ENCODE measurements around the gene PDCD4. TPM values are rescaled to one million over a fixed set of nuclear protein-coding genes. Genes with fewer than 3 reads are reported as not detected.

Gene PDCD4
- total and polyA plus RNA-seq, 2 of the 13 experiments (the other 11 are each of a cell fraction or from before 2014, with no cell fraction given) = 22.8 to 56.2 TPM

DNA sequence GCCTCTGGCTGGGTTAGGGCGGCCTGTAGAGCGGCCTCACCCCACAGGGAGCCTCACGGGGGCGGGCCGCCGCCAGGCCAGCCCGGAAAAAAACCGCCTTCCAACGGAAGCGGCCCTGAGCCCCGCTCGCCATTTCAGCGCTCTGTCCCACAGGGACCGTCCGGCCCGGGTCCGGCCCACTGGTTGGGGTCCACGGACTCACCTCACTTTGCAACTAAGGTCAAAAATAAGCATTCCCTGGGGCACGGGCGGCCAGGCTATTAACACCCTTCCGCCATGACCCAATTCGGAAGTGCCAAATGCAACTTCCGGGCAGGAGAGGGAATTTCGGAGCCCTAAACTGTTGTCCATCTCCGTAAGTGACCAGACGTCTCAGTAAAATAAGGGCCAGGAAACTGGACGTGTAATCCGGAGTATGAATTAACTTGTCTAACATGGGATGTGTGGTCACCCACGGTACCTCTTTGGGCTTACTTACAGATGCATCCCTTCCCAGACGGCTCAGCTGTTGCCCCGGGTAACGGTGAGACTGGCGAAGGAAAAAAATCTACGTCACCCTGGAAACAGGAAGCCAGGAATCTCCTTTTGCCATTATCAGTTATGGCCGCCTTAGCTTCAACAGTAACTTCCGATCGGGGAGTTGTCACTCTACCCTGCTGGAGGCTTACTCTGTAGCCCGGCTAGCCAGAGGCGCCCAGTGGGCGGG, 47.1 kb downstream of the PDCD4 start, which contains the start of gene BBIP1 (continued):
- TF ChIP-seq, protein P1, sequence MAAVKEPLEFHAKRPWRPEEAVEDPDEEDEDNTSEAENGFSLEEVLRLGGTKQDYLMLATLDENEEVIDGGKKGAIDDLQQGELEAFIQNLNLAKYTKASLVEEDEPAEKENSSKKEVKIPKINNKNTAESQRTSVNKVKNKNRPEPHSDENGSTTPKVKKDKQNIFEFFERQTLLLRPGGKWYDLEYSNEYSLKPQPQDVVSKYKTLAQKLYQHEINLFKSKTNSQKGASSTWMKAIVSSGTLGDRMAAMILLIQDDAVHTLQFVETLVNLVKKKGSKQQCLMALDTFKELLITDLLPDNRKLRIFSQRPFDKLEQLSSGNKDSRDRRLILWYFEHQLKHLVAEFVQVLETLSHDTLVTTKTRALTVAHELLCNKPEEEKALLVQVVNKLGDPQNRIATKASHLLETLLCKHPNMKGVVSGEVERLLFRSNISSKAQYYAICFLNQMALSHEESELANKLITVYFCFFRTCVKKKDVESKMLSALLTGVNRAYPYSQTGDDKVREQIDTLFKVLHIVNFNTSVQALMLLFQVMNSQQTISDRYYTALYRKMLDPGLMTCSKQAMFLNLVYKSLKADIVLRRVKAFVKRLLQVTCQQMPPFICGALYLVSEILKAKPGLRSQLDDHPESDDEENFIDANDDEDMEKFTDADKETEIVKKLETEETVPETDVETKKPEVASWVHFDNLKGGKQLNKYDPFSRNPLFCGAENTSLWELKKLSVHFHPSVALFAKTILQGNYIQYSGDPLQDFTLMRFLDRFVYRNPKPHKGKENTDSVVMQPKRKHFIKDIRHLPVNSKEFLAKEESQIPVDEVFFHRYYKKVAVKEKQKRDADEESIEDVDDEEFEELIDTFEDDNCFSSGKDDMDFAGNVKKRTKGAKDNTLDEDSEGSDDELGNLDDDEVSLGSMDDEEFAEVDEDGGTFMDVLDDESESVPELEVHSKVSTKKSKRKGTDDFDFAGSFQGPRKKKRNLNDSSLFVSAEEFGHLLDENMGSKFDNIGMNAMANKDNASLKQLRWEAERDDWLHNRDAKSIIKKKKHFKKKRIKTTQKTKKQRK (IDR thresholded peaks at IDR 0.05; ENCODE audit: low read length) = no peak
- TF ChIP-seq ZBTB42 (CRISPR knock-in tag; IDR thresholded peaks at IDR 0.05) (no peak), GTF3A (CRISPR knock-in tag; conservative IDR thresholded peaks at IDR 0.05) (no peak), ZNF660 (CRISPR knock-in tag; IDR thresholded peaks at IDR 0.05; ENCODE audit: borderline replicate concordance, low read depth) (no peak), SIN3B (IDR thresholded peaks at IDR 0.05; ENCODE audit: low read length) (no peak), SKI (IDR thresholded peaks at IDR 0.05; ENCODE audit: partially characterized antibody) (peak; percentile 39), ZNF354B (CRISPR knock-in tag; IDR thresholded peaks at IDR 0.05) (no peak), KLF15 (CRISPR knock-in tag; IDR thresholded peaks at IDR 0.05; ENCODE audit: borderline replicate concordance) (no peak), MEIS1 (CRISPR knock-in tag; IDR thresholded peaks at IDR 0.05; ENCODE audit: borderline replicate concordance) (0 out of 2 replicates have a peak, but pooled peaks have one; percentile 53), ZNF343 (CRISPR knock-in tag; IDR thresholded peaks at IDR 0.05) (no peak), GTF2F1 (IDR thresholded peaks at IDR 0.05; ENCODE audit: low read length) (no peak), ZNF282 (IDR thresholded peaks at IDR 0.05; ENCODE audit: partially characterized antibody) (no peak), KMT2B (CRISPR knock-in tag; IDR thresholded peaks at IDR 0.05) (peak; percentile 68), GLI4 (CRISPR knock-in tag; IDR thresholded peaks at IDR 0.05; ENCODE audit: borderline replicate concordance) (no peak), NBN (conservative IDR thresholded peaks at IDR 0.05) (no peak), SALL2 (CRISPR knock-in tag; IDR thresholded peaks at IDR 0.05) (0 out of 2 replicates have a peak, but pooled peaks have one; percentile 54), ZNF446 (CRISPR knock-in tag; IDR thresholded peaks at IDR 0.05) (no peak), SALL1 (CRISPR knock-in tag; IDR thresholded peaks at IDR 0.05) (peak; percentile 61), PLRG1 (conservative IDR thresholded peaks at IDR 0.05) (no peak), TP53 (CRISPR knock-in tag; conservative IDR thresholded peaks at IDR 0.05) (0 out of 2 replicates have a peak, but pooled peaks have one; percentile 34), ZNF720 (CRISPR knock-in tag; IDR thresholded peaks at IDR 0.05) (no peak), CBX5 (CRISPR knock-in tag; IDR thresholded peaks at IDR 0.05; ENCODE audit: borderline replicate concordance) (no peak; the same call in 1 of the 2 replicates)
- TF ChIP-seq, protein P2, sequence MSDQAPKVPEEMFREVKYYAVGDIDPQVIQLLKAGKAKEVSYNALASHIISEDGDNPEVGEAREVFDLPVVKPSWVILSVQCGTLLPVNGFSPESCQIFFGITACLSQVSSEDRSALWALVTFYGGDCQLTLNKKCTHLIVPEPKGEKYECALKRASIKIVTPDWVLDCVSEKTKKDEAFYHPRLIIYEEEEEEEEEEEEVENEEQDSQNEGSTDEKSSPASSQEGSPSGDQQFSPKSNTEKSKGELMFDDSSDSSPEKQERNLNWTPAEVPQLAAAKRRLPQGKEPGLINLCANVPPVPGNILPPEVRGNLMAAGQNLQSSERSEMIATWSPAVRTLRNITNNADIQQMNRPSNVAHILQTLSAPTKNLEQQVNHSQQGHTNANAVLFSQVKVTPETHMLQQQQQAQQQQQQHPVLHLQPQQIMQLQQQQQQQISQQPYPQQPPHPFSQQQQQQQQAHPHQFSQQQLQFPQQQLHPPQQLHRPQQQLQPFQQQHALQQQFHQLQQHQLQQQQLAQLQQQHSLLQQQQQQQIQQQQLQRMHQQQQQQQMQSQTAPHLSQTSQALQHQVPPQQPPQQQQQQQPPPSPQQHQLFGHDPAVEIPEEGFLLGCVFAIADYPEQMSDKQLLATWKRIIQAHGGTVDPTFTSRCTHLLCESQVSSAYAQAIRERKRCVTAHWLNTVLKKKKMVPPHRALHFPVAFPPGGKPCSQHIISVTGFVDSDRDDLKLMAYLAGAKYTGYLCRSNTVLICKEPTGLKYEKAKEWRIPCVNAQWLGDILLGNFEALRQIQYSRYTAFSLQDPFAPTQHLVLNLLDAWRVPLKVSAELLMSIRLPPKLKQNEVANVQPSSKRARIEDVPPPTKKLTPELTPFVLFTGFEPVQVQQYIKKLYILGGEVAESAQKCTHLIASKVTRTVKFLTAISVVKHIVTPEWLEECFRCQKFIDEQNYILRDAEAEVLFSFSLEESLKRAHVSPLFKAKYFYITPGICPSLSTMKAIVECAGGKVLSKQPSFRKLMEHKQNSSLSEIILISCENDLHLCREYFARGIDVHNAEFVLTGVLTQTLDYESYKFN (CRISPR knock-in tag; conservative IDR thresholded peaks at IDR 0.05) = peak; percentile 45; the same call in 1 of the 2 replicates
- TF ChIP-seq, protein P3, sequence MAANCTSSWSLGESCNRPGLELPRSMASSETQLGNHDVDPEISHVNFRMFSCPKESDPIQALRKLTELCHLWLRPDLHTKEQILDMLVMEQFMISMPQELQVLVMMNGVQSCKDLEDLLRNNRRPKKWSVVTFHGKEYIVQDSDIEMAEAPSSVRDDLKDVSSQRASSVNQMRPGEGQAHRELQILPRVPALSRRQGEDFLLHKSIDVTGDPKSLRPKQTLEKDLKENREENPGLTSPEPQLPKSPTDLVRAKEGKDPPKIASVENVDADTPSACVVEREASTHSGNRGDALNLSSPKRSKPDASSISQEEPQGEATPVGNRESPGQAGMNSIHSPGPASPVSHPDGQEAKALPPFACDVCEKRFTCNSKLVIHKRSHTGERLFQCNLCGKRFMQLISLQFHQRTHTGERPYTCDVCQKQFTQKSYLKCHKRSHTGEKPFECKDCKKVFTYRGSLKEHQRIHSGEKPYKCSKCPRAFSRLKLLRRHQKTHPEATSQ (CRISPR knock-in tag; IDR thresholded peaks at IDR 0.05; ENCODE audit: borderline replicate concordance) = 0 out of 2 replicates have a peak, but pooled peaks have one; percentile 43
